IPS-NIHi7 (cell line): ENCODE measurements around the gene TWSG1.
A peak's percentile ranks its signal among the peaks of the same experiment; 100 is the strongest.
"Not testable (repeated sequence)": the region's sequence is repeated elsewhere in the genome, so short reads cannot be mapped to it uniquely, and the experiment has no call there.

Experiments used
- DNase-seq: peaks from one replicate; pipeline ENCODE4 v3.0.0; 2012; ENCODE audit warnings: mixed read lengths; ENCODE audit errors: extremely low spot score

TWSG1 gene

GRCh38 chr18:9392726-9393125 is 58.2 kb downstream of the TWSG1 start:
- DNase-seq = no peak

DNA sequence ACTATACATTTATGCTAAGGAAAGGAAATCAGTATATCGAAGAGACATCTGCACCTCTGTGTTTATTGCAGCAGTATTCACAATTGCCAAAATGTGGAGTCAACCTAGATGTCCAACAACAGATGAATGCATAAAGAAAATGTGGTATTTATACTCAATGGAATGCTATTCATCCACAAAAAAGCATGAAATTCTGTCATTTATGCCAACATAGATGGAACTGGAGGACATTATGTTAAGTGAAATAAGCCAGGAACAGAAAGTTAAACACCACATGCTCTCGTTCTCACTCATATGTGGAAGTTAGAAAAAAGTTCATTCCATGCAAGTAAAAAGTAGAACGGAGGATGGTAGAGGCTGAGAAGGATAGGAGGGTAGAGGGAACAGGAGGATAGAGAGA is 59.5 kb downstream of the TWSG1 start:
- DNase-seq = no peak

DNA sequence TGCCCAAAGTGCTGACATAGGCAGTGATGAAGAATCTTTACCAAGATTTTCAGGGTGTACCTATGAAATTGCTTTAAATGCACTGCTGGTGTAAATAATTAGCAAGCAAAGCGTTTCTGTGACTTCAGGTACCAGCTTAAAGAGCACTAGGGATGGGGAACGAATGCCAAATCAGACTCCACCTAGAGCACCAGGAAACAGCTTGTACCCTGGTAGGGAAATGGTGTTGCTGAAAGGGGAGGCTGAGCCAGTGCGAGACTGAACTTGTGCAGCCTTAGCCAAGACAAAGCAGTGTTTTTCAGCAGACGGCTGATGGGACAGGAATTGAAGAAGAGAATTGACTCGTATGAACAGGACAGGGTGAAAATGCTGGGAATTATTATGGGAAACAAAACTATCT is 65.6 kb downstream of the TWSG1 start:
- DNase-seq = no peak

GRCh38 chr18:9401176-9401575 is 66.6 kb downstream of the TWSG1 start:
- DNase-seq = no peak

DNA sequence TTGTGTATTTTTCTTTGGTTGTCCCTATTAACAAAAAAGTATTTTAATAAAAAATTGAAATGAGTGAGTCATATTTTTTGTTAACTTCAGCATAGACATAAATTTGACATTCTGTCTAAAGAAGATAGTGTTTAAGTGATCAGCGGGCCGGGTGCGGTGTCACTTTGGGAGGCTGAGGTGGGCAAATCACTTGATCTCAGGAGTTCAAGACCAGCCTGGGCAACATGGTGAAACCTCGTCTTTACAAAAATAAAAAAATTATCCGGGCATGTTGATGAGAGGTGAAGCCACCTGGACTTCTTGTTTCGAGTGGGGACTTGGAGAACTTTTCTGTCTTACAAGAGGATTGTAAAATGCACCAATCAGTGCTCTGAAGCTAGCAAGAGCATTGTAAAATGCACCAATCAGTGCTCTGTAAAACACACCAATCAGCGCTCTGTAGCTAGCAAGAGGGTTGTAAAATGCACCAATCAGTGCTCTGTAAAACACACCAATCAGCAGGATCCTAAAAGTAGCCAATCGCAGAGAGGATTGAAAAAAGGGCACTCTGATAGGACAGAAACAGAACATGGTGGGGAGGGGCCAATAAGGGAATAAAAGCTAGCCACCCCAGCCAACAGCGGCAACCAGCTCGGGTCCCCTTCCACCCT is 67.9 kb downstream of the TWSG1 start:
- DNase-seq = not testable (repeated sequence)

DNA sequence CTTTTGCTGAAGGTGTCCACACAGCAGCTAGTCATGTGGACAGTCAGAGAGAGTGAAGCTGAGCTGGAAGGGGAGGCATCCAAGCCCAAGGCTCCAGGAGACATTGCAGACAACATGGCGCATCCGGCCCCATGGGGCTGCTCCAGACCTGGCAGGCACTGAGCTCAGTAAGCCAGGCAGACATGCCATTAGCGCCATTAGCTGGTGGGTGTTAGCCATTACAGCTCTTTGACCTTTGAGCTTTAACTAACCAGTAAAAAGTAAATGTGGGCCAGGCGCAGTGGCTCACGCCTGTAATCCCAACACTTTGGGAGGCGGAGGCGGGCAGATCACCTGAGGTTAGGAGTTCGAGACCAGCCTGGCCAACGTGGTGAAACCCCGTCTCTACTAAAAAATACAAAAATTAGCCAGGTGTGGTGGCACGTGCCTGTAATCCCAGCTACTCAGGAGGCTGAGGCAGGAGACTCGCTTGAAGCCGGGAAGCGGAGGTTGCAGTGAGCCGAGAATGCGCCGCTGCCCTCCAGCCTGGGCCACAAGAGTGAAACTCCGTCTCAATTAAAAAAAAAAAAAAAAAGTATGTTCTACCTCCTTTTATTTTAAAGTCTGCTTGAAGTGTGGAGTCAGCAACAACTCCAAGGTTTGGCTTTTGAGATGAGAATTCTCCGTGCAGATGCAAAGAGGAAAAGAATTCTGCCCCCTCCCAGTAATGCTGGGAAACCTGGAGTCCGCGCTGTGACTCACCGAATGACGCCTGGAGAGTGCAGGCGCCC is 69.4 kb downstream of the TWSG1 start:
- peak; percentile 58 for DNase-seq

DNA sequence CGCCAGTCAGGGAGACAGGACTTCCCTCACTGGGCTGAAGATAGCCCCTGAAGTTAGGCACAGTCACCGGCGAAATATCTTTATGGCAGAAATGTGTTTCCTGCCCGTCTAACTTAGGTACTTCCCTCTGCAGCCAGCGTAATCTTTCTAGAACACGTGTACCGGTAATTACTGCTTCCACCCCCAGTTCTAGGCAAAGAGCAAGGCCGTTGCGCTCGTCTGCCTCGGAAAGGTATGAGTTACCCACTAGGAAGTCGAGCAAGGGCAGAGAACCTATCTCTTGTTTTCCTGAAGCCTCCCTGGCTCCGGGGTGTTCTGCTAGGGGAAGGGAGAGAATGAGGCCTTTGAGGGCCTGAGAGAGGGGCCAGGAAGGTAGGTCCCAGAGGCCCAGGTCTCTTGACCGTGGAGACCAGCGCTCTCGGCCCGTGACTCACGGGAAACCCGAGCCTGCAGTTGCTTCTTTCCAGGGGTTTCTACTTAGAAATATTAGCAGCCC is 70.0 kb downstream of the TWSG1 start:
- DNase-seq = no peak

- DNase-seq = no peak
Observed at GRCh38 chr18:9405130-9405529, 70.6 kb downstream of the TWSG1 start.

- no peak for DNase-seq
Observed at GRCh38 chr18:9405977-9406376, 71.4 kb downstream of the TWSG1 start.

GRCh38 chr18:9410515-9410914 is 75.9 kb downstream of the TWSG1 start:
- no peak for DNase-seq

DNA sequence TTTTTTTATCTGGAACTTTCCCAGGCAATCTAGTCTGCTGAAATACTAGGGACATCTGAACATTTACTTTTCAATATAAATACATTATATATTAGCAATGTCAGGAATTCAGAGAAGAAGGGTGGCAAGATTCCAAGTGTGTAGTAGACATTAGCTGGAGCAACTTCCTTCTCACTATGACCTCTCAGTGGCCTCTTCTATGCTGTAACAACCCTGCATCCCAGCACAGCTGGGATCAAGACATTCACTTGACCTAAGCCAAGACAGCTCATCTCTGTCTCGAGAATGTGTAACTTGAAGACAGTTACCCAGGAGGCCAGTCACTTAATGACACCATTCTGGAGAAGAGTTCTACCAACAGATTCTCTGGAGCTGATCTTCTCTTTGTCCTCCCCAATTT is 79.0 kb downstream of the TWSG1 start:
- DNase-seq = no peak

DNA sequence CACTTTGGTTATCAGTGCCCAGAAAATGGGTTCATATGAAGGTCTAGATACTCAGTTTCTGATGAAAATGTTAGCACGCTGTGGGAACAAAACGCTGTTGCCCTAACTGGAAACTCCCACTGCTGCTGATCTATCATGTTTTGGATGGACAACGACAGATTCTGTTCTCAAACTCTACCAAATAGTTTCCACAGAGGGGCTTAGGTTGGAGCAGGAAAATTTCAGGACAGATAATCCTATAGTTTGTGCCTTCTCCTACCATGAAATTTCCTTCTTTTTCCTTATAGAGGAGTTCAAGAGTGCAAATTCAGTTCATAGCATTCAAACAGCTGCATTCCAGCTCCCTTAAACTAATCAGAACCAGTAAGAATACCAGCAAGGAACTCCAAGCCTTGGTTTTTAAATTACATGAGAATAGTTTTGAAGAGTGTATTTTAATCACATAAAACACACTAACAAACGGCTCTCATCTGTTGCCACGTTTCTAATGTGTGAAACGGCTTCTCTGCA is 82.0 kb downstream of the TWSG1 start:
- no peak for DNase-seq

DNA sequence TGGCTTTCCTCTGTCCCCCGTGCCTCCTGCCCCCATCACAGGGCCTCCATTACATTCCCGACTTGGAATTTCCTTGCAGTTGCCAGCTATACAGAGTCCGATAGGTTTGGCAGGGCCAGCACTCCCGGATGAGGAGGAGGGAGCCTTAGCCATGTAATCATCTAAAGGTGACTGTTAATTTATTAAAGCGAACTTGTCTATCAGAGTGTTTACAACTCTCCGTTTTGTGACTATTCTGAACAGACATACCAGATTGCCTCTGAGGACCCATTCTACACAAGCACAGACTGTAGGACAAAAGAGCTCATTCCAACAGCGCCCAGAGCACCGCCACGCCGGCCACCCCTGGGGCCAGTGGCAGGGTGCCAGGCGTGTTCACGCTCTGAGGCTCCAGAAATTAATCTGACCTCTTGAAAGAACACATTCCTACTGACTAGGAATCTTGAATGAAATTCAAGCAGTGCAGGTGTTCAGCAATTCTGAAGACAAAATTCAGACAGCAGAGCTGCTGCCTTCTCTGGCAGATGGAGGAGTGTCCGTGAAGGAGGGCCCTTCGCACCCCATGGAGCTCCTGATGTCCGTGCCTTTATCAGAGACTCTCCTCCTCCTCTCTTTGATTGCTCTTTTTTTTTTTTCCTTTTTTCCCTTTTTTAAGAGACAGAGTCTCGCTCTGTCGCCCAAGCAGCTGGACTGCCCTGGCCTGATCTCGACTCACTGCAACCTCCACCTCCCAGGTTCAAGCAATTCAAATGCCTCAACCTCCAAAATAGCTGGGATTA is 82.7 kb downstream of the TWSG1 start:
- no peak for DNase-seq

DNA sequence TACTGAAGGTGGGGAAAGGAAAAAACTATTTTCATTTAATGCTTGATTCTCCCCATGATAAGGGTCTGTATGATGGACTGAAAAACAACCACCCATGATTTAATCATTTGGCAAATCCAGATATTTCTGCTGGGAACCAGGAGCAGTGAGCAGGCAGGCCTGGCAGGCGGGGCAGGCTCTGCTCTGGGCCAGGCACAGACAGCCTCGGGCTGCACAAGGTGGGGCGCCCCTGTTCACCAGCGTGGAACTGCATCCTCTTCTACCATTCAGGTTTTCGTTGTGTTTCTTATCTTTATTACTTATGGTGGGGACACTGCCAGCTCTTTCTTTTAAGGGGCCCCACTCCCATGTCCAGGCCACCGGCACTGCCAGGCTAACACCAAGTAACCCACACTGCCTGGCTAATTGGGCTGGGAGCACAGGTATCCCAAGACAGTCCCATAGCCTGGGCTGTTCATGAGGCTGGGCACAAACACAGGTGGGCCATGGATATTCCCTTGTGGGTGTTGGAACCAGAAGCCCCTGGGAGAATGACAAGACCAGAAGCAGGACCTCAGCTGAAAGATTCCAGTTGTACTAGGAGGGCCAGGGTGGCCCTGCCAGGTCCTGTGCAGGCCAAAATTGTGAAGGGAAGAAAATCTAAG is 83.6 kb downstream of the TWSG1 start:
- DNase-seq = no peak

DNA sequence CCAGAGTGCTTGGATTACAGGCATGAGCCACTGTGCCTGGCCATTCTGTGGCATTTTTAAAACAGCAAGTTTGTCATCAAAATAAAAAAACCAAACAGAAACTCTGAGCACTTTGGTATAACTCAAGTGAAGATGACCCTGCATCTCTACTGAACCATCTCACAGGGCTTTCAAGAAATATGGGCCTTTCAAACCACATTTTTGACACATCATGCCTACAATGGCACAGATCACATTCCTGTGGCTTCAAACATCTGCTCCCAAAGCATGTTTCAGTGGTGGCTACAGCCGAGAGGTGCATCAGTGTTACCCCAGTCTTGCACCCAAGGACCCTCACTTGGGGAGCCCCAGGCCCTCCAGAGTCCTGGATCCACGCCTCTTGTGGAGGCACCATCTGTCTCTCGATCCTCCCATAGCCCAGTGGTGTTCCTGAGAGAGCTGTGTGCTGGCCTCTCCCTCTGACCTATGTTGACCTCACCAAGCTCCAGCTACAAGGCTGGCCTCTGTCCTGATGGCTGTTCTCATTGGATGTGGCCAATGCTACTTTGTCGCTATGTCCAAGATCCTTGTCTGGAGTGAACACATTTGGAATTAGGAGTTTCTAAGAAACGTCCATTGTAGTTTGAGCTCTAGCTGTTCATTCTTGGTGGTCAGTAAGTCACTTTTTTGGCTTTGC is 85.5 kb downstream of the TWSG1 start:
- no peak for DNase-seq

GRCh38 chr18:9421096-9421900 is 86.7 kb downstream of the TWSG1 start:
- DNase-seq = no peak

- DNase-seq = no peak
Observed at GRCh38 chr18:9421901-9422327, 87.3 kb downstream of the TWSG1 start.

GRCh38 chr18:9422816-9423519 is 88.4 kb downstream of the TWSG1 start:
- no peak for DNase-seq

- DNase-seq = not testable (repeated sequence)
Observed at GRCh38 chr18:9423648-9424047, 89.1 kb downstream of the TWSG1 start.

GRCh38 chr18:9424235-9424634 is 89.7 kb downstream of the TWSG1 start:
- not testable (repeated sequence) for DNase-seq
